ENCODE results near the gene TSC2.

The TSC2 gene

DNA sequence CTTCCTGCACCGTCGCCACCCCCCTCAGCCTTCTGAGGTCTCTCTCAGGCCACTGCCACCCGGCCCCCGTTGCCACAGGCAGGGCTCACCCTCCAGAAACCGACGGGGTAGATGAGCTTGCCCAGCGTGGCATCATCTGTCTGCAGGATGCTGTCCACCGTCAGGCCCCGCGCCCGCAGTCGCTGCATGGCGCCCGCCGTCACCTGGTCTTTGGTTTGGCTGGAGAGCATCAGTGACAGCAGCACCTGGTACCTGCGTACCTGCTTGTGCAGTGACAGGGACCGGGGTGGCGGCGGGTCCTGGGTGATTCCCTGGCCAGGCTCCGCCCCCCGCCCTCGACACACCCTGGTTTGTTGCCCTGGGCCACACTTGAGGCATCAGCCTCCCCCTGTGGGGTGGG lies 3.2 kb upstream of the TSC2 start:
- no peak for DNase-seq

DNA sequence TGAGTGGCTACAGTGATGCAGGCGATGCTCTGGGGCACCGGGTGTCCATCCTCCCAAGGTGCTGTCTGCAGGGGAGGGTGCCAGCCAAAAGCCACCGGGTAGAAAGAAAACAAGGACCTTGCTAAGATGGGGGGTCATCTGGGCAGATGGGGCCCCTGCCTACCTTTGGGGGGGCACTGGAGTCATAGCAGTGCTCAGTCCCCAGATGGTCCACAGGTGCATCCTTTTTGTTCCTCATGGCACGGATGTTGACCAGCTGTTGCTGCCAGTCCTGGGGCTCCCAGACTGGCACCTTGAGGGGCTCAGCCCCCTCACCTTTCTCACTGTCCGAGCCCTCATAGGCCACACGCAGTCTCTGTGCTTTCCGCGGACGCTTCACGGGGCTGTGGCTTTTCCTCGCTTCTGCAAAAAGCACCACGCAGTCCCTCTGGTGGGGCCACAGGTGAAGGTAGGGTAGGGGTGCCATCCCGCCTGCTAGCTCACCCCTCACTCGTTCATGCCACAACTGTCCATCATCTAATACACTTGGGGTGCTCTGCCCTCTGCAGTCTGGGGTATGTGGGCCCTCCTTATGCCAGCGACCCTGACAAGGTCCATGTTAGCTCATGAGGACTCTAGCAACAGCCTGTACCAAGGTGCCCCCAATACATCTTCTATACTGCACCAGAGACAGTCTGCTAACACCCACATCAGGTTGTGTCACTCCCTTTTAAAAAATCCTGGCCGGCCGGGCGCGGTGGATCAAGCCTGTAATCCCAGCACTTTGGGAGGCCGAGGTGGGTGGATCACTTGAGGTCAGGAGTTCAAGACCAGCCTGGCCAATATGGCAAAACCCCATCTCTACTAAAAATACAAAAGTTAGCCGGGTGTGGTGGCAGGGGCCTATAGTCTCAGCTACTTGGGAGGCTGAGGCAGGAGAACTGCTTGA lies 1.6 kb upstream of the TSC2 start:
- no peak for DNase-seq

DNA sequence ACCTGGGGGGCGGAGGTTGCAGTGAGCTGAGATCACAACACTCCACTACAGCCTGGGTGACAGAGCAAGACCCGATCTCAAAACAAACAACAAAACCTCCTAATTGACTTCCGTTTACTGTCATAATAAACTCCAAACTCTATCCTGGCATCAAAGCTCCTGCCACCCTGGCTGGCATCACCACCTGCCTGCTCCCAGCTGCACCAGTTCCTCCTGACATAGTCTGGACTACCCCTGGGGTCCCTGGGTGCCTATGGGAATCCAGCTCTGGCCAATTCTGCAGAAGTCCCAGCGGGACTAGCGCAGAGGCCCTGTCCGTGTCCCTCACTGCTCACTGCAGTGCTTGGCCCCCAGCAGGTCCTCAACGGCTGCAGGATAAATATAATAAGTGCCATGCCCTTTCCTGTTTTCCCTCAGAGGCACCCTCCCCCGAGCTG lies 874 bp upstream of the TSC2 start:
- no peak for DNase-seq

DNA sequence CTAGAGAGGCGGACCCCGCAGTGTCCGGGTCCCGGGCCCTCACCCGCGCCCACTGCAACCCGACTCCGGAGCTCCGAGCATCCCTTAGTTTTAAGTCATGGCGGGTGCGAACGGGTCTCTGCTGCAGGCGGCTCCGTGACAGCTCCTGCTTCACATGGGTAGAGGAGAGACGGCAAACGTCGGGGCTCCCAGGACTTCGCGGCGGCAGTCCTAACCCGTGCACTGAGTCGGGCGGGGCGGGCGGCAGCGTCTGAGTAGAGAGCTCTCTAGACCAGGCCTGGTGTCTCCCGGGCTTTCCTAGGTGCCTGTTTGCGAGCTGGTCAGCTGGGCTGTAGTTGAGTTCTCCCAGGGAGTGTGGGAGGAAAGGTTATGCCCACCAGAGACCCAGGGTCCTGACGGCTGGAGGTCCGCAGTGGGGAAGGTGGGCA lies 345 bp downstream of the TSC2 start:
- DNase-seq = no peak

DNA sequence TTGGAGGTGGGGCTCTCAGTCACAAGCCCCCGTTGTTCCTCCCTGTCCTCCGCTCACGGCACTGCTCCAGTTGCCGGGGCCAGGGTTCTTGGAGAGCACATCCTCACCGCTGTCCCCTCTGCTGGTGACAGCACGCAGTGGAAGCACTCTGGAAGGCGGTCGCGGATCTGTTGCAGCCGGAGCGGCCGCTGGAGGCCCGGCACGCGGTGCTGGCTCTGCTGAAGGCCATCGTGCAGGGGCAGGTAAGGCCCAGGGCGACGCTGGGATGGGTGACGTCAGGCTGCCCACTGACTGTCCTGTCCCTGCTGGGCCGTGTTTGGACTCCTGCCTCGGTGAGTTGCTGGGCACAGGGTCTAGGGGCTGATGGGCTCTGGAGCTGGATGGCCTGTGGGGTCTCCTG lies 5.4 kb downstream of the TSC2 start:
- DNase-seq = no peak

DNA sequence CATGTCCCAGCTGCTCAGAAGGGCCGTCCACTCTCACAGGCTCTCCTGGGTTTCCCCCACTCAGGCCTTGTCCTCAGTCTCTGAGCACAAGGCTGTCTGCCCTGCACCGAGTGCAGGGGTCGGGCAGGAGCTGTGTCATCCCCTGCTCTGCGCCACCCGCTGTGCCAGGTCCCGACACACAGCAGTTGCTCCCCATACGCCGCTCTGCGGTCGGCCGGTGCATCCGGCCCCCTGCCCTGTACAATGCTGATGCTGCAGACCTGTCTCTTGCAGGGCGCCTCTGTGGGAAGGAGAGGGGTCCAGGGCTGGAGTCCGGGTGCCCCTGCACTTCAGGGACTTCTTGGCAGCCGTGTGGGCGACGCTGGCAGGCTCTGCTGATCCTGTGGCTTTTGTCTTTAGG lies 6.1 kb downstream of the TSC2 start:
- DNase-seq = no peak

DNA sequence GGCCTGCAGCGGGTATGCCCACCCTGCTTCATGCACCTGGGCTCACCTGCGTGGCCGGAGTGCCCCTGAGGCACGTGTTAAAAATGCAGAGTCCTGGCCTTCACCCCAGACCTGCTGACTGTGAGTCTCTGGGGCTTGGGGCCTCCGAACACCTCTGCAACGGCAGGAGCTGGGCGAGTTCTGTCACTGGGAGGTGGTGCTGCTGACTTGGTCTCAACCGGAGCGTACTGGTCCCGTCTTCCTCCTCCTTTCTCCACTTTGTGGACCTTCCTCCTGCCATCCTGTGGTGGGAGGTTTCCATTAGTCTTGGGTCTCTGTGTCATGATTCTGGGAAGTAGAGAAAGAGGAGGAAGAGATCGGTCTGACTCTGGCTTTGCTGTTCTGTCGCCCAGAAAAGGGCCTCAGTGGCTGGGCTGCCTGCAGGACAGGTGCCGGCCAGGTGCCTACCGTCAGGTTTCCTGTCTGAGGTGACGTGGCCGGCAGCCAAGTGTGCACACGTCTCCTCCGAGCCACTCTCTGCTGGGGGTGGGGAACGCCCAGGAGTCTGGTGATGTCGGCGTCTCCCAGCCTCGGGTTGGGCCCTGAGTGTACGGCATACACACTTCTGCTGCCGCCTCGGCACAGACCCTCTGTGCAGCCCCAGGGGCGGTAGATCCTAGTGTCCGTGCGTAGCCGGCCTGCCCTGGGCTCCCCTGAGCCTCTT lies 6.9 kb downstream of the TSC2 start:
- no peak for DNase-seq

DNA sequence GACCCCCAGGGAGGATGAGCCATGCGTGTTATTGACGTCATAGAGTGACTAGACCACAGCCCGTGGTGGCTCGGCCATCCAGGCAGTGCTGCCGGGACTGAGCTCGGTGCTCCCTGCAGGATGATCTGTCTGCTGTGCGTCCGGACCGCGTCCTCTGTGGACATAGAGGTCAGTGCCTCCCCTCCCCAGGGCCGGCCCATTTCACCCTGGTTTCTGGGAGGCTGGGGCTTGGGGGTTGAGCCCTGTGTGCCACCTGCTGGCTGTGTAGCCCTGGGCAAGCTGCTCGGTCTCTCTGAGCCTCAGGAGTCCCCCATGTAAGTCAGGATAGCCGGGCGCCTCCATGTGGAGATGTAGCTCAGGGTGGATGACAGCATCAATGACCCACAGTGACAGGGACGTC lies 8.3 kb downstream of the TSC2 start:
- DNase-seq = no peak

DNA sequence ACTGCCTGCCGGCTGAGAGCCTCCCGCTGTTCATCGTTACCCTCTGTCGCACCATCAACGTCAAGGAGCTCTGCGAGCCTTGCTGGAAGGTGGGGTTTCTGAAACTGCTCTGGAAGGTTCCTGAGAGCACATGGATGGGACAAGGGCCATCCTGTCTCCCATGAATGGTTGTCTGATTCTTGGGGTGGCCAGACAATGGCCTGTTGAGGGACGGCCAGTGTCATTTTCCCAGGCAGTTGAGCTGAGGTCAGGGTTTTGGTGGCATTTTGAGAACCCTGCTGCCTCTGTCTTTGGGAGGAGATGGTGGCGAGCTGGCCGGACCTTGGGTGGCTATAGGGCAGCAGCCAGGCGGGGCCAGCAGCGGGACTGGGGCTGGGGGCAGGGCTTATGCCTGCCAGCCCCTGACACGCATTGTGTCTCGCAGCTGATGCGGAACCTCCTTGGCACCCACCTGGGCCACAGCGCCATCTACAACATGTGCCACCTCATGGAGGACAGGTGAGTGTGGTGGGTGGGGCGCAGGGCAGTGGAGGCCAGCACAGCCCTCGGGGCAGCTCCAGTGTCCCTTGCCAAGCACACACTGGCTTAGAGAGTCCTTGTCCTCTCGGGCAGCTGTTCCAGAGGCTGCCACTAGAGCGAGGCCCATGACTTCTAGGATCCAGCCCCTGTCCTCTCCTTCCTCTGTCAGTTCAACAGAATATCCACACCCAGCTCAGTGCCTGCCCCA lies 9.1 kb downstream of the TSC2 start:
- no peak for DNase-seq

DNA sequence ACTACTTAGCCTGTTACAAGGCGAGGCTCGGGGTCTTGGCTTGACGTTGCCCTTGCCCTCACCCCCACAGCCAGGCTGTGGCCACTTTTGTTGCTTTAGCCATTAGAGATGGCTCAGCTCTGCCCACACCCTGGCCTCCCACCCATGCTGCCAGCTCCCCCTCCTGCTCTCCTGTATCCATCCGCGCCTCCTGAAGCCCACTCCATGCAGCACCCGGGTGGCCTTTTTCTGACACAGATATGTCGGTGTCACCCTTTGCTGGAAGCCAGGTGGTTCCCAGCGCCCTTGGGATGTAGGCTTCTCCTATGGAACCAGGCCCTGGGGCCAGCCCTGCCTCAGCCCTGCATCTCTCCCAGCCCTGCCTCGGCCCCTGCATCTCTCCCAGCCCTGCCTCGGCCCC lies 9.7 kb downstream of the TSC2 start:
- no peak for DNase-seq

DNA sequence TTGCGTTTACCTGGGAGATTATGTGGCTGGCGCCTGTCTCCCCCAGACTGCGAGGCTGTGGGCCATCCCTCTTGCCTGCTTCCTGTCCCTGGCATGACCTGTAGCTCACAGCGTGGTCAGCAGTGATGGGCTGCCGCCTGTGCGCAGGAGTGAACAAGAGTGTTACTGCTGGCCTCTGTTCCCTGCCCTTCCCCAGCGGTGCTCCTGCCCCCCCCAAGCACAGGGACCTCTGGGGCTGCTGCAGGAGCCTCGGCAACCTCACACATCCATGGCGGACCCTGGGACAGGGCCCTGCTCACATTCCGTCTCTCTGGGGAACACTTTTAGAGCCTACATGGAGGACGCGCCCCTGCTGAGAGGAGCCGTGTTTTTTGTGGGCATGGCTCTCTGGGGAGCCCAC lies 10.6 kb downstream of the TSC2 start:
- no peak for DNase-seq

DNA sequence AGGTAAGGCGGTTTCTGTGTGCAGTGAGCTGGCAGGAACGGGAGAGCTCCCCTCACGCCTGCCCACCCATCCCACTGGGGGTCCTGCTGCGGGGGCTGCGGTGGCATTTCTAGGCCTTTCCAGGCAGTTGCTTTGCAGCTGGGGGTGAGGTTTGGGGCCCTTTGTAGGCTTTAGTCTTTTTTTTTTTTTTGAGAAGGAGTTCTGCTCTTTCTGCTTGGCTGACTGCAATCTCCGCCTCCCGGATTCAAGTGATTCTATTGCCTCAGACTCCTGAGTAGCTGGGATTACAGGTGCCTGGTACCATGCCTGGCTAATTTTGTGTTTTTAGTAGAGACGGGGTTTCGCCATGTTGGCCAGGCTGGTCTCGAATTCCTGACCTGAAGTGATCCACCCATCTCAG lies 11.1 kb downstream of the TSC2 start:
- DNase-seq = no peak

DNA sequence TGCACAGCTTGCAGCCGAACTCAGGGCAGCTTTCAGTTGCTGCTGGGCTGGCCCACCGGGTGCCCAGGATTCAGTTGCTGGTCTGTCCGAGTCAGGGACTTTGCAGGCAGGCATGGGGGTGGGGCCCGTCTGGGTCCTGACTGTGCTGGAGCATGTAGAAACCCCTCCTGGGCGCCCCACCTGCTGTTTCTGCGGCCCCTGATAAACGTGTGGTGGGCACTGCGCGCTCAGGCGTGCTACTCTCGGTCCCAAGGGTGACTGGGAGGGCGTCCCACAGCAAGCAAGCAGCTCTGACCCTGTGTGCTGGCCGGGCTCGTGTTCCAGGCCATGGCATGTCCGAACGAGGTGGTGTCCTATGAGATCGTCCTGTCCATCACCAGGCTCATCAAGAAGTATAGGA lies 12.6 kb downstream of the TSC2 start:
- no peak for DNase-seq

DNA sequence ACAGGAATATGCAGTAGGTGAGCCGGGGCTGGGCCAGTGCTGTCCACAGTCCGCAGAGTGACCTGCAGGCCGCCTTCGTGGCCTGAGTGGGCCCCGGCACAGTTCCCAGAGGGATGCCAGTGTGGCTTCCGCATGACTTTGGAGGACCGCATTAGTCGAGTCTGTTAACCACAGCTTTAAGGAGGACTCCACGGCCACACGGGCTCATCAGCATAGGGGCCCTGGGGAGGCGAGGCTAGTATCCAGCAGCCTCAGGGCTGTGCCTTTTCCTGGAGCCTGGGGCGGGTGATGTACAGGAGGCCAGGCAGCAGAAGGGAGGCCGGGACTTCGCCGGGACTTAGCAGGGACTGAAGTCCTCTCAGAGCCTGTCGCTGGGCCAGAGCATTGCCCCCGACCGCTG lies 13.2 kb downstream of the TSC2 start:
- no peak for DNase-seq

DNA sequence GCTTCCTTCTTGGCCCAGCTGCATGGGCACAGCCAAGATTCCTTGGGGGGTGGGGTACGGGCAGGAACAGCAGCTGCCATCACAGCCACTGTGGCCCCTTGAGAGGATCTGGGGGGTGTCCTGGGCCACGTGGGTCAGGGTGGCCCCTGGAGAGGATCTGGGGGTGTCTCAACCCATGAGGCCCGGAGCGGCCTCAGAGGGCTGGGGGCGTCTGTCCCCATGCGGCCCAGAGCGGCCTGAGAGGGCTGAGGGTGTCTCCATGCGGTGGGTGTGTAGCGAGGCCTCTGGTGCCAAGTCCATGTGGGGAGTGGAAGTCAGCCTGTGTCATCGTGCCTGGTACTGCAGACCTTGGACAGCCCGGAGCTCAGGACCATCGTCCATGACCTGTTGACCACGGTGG lies 13.7 kb downstream of the TSC2 start:
- DNase-seq = no peak

DNA sequence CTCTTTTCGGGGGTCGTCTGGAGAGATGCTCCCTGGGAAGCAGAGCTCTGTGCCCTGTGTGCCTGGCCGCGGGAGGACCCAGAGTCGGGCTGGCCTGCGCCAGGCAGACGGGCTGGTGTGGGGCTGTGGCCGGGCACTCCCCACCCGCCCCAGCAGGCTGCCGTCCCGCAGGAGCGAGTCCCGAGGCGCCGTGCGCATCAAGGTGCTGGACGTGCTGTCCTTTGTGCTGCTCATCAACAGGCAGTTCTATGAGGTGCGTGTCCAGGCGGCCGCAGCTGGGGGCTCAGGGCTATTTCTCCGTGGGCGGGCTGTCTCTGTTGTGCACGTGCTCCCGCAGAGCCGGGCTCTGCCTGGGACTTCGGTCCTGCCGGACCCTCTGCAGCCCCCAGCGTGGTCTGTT lies 15.0 kb downstream of the TSC2 start:
- DNase-seq = no peak

DNA sequence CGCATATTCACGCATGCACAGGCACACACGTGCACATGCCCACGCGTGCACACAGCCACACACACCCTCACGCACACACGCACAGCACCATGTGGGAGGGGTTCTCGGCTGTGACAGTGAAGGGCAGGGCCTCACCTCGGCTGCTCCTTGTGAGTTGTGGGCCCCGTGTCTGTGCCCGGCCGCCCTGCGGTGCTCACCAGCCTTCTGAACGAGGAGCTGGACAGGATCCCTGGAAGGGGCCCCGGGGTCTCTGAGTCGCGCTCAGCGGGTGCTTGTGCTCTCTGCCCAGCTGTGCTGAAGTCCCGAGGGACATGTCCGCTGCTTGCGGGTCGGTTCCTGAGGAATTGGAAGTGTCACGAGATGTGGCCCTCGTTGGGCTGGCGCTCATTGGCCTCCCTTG lies 16.1 kb downstream of the TSC2 start:
- DNase-seq = no peak

DNA sequence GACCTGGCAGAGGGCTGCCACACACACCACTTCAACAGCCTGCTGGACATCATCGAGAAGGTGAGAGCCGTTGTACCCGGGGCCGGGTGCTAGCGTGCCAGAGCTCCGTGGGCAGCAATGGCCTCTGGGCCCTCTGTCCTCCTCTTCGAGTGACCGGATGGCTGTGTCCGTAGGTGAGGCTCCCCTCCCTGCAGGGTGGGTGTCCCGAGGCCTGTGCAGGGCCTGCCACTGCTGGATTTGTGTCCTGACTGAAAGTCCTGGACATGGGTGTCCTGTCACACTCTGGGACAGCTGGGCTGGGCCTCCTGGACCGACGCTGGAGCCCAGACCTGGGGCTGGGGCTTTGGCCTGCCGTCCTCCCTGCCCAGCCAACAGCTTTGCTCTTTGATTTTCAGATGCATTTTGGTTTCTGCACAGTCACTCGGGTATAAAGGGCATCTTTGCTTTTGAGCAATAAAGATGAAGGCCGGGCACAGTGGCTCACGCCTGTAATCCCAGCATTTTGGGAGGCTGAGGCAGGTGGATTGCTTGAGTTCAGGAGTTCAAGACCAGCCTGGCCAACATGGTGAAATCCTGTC lies 16.7 kb downstream of the TSC2 start:
- DNase-seq = no peak

DNA sequence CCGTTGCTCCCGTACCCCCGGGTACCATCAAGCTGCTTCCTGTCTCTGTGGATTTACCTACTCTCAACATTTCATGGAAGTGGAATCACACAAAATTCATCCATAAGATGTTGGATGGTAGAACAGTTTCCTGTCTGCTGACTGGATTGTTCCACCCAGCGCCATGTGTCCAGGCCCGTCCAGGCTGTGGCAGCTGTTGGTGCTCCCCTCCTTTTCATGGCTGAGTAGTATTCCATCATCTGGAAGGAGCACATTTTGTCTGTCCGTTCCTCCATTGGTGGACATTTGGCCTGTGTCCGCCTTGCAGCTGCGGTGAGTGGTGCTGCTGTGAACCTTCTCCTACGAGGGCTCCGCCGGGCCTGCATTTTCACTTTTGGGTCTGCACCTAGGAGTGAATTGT lies 18.4 kb downstream of the TSC2 start:
- DNase-seq = no peak

DNA sequence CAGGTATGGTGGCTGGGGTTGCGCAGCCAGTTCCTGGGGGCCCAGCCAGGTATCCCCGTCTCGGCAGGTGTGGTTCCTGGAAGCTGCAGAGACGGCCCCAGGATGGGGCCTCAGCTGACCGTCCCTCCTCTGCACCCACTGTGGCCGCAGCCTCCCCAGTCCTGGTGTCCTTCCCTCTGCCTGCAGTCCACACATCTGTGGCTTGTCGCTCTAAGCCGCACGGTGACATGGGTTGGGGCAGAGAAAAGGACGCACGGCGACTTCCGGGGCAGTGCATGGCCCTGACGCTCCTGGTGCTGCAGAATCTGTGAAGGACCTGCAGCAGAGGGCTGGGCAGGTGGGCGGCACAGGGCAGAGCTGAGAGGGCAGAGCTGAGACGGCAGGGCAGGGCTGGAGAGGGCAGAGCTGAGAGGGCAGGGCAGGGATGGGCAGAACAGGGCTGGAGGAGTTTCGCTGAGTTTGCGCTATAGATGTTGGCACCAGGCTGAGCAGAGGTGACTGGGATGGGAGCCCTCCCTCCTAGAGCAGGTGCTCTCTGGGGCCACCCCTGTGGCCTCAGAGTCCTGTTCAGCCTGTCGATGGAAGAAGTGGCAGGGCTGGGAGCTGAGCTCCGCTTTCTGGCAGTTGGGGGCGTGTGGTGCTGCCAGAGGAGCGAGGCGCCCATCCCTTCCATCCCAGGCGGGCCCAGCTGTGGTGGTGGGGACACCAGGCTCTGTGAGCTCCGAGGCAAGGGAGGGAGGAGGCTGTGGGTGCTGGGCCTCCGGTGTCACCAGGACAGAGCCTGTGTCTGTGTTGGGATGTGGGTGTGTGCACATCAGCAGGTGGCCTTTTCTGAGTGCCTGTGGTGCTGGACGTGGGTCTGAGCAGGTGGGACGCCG lies 23.0 kb downstream of the TSC2 start:
- no peak for DNase-seq

DNA sequence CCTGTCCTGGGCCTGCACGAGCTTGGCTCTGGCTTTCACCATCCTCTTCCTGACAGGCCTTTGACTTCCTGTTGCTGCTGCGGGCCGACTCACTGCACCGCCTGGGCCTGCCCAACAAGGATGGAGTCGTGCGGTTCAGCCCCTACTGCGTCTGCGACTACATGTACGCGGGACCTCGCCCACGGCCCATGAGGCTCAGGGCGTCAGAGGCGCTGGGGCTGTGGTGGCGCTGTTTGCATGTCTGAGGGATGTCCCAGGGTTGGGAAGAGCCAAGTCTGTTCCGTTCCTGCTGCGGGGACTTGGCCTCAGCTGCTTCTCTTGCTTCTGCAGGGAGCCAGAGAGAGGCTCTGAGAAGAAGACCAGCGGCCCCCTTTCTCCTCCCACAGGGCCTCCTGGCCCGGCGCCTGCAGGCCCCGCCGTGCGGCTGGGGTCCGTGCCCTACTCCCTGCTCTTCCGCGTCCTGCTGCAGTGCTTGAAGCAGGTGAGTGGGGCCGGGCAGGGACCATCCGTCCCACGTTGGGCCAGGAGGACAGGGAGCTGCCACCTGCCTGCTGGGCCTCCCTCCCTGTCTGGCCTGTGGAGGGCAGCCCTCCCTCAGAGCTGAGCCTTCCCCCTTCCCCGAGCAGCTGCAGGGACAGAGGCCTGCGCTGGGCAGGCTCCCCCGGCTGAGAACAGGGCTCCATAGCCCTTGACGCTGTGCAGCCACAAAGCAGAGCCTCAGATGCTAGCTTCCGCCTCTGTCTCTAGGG lies 23.8 kb downstream of the TSC2 start:
- no peak for DNase-seq

DNA sequence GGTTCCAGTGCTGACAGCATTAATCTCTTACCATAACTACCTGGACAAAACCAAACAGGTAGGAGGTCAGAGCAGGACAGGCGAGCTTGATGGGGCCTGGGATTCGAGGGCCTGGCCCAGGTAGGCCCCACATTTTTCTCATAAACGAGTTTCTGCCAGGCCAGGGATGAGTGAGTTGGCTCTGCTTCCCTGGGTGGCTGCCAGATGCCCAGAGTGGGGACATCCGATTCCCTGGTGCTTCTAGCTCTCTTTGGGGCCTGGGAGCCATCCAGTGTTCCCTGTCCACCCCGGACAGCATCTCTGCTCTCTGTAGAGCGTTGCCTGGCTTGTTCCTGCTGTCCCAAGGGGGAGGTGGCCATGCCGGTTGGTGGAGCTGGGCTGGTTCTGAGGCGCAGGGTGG lies 25.1 kb downstream of the TSC2 start:
- DNase-seq = no peak
